Epidermal melanocyte (primary cell): ENCODE measurements around the gene SLC6A7.
A peak's percentile ranks its signal among the peaks of the same experiment; 100 is the strongest.
"Not testable (repeated sequence)": the region's sequence is repeated elsewhere in the genome, so short reads cannot be mapped to it uniquely, and the experiment has no call there.

Source experiments
- DNase-seq: peaks from one replicate; pipeline ENCODE4 v3.0.0; 2011; ENCODE audit warnings: low spot score; ENCODE audit not compliant: insufficient read length

Gene SLC6A7

GRCh38 chr5:150241298-150242160 lies 51.7 kb downstream of the SLC6A7 start:
- DNase-seq = no peak

DNA sequence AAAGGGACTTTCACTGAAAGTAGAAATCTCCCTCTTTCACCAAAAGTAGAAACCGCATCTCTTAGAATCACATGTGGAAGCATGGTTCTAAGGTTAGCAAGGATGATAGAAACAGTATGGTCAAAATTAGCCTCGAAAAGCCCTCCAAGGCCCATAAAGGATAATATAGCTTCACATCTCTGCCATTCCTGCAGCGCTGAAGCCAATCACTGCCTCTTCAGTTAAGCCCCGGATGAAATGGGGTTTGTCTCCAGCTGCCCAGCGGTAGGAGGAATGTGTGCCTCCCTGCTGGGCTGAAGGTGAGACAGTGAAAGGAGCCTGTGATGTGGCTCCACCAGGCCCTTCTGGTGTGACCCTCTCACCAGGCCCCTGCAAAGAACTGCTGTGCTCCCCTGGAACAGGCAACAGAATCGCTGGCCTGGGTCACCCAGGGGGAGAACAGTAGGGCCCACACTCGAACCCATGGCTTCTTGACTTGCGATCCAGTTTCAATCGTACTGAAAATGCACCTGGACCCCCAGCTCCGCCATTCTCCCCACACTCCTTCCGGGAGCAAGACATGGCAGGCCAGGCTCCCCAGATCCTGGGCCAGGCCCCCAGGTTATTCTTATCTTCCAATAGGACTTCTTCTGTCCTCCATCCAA lies 52.5 kb downstream of the SLC6A7 start:
- DNase-seq = no peak

DNA sequence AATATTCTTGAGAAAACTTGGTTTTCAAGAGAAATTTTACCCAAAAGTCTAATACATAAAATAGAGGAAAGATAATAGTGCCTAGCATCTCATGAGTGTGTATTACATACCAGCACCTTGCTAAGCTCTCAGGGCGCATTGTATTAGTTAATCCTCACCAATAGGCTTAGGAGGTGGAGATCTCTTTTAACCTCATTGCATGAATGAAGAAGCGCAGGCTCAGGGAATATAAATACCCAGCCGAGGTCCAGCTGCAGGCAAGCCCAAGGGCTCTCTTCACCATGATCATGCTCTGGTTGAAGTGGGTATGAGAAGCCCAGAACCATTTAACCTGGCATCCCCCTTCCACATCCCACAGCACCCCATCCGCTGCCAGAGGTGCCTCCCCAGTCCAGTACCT lies 53.7 kb downstream of the SLC6A7 start:
- no peak for DNase-seq

- DNase-seq = no peak
Observed at GRCh38 chr5:150244209-150244608, 54.3 kb downstream of the SLC6A7 start.

- DNase-seq = peak; percentile 67
Observed at GRCh38 chr5:150245111-150245789, 55.4 kb downstream of the SLC6A7 start.

DNA sequence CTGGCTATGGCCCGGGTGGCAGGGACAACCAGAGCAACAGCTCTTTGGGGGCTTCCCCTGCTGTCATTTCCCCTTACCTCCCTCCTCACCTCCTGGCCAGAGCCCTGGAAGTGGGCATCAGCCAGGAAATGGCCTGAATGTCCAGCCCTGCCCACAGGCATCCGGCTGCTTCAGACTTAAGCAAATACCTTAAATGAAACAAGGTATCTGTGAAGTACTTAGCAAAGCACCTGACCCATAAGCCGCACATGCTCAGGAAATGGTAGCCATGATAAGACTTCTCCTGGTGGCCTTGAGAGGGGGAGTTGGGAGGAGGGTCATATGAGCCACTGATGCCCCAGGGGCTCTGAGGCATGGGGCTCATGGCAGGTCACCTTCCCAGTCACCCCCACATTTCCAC lies 55.9 kb downstream of the SLC6A7 start:
- no peak for DNase-seq

DNA sequence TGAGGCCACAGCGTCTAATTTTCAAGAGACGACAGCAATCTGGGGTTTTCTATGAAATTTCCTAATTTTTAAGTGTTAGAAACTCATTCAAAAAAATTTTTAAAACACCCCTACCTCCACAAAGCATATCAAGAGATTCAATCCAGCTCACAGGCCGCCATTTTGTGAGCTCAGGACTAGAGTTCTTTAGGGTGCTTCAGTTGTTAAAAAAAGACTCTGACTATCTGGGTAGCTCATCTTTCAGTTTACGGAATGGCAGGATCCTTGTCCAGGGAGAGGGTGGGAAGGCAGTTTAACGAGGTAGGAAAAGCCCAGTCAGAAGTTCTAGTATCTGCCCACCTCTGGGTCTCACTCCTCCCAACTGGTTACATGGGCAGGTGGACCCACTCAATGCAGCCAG lies 56.6 kb downstream of the SLC6A7 start:
- DNase-seq = no peak

DNA sequence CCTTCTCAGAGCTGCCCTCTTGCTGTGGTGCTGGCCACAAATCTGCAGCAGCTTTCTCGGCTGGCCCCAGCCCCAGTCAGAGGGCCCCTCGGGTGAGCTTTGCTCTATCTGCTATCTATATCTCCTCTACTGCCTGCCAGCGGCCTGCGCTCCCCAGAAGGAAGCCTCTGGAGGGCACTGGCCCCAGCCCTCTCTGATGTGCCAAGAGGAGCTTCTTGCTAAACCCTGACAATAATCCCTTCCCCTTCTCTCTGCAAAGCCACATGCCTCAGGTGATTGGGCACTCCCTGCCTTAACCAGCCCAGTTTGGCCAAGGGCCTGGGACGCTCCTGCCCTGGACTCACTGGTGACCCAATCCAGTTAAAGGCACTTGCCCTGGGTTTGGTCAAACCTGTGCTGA lies 57.0 kb downstream of the SLC6A7 start:
- DNase-seq = no peak

GRCh38 chr5:150247726-150248125 lies 57.9 kb downstream of the SLC6A7 start:
- no peak for DNase-seq

DNA sequence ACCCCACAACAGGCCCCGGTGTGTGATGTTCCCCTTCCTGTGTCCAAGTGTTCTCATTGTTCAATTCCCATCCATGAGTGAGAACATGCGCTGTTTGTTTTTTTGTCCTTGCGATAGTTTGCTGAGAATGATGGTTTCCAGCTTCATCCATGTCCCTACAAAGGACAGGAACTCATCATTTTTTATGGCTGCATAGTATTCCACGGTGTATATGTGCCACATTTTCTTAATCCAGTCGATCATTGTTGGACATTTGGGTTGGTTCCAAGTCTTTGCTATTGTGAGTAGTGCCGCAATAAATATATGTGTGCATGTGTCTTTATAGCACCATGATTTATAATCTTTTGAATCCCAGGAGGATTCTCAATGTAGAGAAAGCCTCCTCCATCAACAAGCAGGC lies 58.6 kb downstream of the SLC6A7 start:
- DNase-seq = not testable (repeated sequence)

DNA sequence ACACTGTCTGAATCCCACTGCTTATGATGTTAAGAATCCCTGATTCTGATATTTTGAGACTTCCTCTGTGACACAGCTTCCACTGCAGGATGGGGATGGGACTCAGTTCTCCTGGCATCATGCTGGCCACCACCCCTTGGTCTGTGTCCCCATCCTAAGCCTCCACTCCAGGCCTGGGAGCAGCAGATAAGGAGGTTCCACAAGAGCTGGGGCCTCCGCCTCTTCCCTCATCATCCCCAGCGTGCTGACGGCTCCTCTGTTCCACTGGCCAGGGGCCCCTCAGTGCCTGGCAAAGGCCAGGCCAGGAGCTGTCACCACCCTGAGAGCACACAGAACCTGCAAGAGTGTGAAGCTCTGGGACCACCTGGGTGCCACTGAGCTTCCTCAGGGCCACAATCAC lies 59.1 kb downstream of the SLC6A7 start:
- no peak for DNase-seq

DNA sequence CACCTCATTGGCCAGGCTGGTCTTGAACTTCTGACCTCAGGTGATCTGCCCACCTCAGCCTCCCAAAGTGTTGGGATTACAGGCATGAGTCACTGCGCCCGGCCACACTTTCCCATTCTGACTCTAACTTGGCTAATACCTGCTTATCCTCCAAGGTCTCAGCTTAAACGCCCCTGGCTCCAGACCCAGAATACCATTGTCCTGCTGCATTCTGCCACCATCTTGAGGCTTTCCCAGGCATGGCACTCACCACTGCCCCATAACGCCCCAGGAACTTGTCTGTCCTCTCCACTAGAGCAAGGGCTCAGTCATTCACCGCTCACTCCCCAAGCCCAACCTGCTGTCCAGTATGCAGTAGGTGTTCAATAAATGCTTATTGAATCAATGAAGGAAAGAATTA lies 59.9 kb downstream of the SLC6A7 start:
- DNase-seq = no peak

- DNase-seq = no peak
Observed at GRCh38 chr5:150251504-150251903, 61.6 kb downstream of the SLC6A7 start.

DNA sequence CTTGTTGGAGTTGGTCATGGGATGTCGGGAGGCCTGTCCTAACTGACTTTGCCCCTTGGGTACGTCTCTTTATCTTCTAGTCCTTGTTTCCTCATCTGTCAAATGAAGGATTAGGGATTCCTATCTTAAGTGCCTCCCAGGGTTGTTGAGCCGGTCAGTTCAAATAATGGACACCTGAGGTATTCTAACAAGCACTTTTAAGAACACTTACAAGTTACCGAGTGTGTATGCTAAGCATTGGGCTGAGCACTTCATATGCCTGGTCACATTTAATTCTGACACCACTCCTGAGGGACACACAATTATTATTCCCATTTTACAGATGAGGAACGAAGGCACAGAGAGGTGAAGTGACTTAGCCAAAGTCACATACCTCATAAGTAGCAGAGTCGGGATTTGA lies 62.6 kb downstream of the SLC6A7 start:
- DNase-seq = no peak

- DNase-seq = no peak
Observed at GRCh38 chr5:150253416-150254208, 63.8 kb downstream of the SLC6A7 start.

- DNase-seq = no peak
Observed at GRCh38 chr5:150254363-150254762, 64.5 kb downstream of the SLC6A7 start.

GRCh38 chr5:150254774-150255173 lies 64.9 kb downstream of the SLC6A7 start:
- DNase-seq = no peak

DNA sequence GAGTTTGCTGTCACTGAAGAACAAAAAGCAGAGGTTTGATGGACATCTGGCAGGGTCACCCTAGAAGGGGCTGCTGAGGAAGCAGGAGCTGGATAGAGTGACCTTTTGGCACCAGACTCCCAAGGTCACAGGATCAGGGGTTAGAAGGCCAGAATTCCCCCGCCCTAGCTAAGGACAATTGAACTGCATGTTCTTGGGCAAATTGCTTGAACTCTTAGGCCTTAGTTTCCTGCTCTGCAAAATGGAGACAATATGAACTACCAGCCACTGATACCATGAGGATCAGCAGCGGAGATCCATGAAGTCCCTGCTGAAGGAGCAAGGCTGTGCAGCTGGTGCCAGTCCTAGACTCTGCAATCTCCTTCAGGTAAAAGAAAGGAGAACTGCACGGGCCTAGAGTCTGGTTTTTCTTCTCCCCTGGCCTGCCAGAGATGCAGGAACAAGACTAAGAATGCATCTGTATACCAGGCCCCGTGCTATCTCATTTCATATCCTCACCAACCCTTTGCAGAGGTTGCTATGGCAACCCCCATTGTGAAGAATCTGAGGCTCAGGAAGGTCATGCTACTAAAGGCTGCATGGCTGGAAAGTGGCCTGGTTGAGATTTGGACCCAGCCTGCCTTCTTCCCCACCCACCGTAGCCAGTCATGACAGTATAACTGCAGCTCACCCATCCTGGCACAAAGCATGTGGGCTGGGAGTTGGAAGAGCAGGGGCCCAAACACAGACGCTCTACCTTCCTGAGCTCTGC lies 66.0 kb downstream of the SLC6A7 start:
- DNase-seq = no peak

DNA sequence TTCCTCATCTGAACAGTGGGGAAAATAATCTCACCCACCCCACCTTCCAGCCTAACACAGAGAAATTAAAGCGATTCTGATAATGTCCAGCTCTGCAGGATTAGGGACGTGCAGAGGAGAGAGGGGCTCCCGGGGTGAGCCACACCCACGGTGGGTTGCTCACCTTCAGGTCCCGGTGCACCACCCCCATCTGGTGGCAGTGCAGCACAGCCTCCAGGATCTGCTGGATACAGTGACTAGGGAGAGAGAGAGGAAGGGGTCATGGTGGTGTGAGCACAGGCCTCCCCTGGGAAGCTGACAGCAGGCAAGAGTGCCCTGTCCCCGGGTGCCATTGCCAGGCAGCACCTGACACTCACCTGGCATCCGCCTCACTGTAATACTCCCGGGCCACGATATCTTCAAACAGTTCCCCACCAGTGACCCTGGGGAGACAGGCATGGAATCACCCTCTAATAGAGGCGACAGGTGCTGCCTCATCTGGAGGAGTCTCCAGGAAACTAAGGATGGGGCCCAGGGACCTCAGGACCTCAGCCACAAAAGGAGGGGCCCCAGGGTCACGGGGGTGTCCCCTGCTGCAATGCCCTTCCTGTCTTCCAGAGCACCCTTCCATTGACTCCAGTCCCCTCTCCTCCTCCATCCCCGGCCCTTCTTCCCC lies 66.7 kb downstream of the SLC6A7 start:
- no peak for DNase-seq

GRCh38 chr5:150257424-150257823 lies 67.6 kb downstream of the SLC6A7 start:
- DNase-seq = no peak
